ENCODE data around the gene DEFB113.

DNA sequence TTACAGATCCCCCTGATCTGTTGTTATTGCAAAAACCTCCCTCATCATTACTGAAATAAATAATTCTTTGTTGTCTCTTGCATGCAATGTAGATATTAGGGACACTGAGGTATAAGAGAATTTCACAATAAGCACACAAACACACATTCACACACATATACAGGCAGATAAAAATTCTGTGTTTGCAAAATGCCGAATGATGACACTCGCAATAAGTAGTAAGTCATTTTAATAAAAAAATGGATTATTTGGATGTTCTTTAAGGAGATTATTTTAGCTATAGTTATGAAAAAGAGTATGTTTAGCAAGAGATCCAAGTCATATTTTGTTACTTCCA is 19.0 kb downstream of the DEFB113 start:
- TF ChIP-seq POLR2A (IDR thresholded peaks at IDR 0.05; ENCODE audit: low read length), result no peak
- TF ChIP-seq GATA1 (IDR thresholded peaks at IDR 0.05; ENCODE audit: low read depth, low read length), result no peak
